Type B pancreatic cell (in vitro differentiated cells): Measurements from ENCODE around the gene OPRM1. TPM values are rescaled to one million over a fixed set of nuclear protein-coding genes. Genes with fewer than 3 reads are reported as not detected.

ENCODE experiments used
- DNase-seq: peaks from one replicate; pipeline ENCODE4 v3.0.0; 2021; ENCODE audit warnings: mixed read lengths; ENCODE audit not compliant: unreplicated experiment; ENCODE audit errors: extremely low spot score
- H3K27ac Mint-ChIP-seq: 2 replicates; pipeline ENCODE4 v1.8.0; 2021; ENCODE audit warnings: mild to moderate bottlenecking, mixed read lengths
- H3K27me3 Mint-ChIP-seq: 2 replicates; pipeline ENCODE4 v1.8.0; 2021; ENCODE audit warnings: mixed read lengths
- H3K36me3 Mint-ChIP-seq: 2 replicates; pipeline ENCODE4 v1.8.0; 2021; ENCODE audit warnings: mixed read lengths
- H3K4me1 Mint-ChIP-seq: one replicate; pipeline ENCODE4 v1.8.0; 2021; ENCODE audit warnings: mixed read lengths; ENCODE audit not compliant: unreplicated experiment
- H3K4me3 Mint-ChIP-seq: 2 replicates; pipeline ENCODE4 v1.8.0; 2021; ENCODE audit warnings: mild to moderate bottlenecking, mixed read lengths
- H3K9me3 Mint-ChIP-seq: 2 replicates; pipeline ENCODE4 v1.8.0; 2021; ENCODE audit warnings: mixed read lengths
- total RNA-seq: library from RNA; stranded (reverse); gene quantifications from 2 replicates; pipeline ENCODE4 v1.2.1, GENCODE V29; 2021; ENCODE audit warnings: low replicate concordance
- TF ChIP-seq, protein P1 (sequence below): fragments of 200-600 bp; sonication (generic); conservative IDR thresholded peaks from 2 replicates; pipeline ENCODE4 v1.5.0; 2021; ENCODE audit warnings: antibody characterized with exemption, mild to moderate bottlenecking

OPRM1 gene
- total RNA-seq, 1 donor from 2014 or later = not detected

DNA sequence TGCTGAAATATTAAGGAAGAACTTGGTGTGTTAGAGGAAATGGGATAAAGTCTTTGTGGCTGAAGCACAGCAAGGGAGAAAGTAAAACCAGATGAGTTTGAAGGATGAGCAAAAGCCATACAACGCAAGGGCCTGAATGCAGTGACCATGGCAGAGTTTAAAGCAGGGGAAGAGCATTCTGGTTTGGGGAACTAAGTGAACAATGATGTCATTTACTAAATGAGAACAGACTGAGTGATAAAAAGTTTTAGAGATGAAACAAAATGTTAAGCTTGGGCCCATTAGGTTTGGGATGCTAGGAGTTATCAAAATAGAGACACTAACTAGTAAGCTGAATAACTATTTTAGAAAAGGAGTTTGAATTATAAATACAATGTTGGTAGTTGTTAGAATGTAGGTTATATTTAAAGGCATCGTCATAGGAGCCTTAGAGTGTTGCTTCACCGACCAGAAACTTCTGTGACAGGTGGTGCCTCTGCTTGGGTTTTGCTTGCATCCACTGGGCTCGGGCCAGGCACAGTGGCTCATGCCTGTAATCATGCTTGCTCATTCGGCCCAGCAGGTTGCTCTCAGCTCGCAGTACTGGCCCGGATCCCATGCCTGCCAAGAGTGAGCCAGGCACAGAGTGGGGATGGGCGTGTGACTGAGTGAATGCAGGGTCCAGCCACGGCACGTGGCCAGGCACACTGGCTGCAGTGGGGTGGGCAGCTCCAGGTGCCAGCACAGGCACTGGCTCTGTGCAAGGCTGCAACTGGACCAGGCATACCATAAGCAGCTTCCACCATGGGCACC is 37.4 kb upstream of the OPRM1 start:
- TF ChIP-seq, protein P1, sequence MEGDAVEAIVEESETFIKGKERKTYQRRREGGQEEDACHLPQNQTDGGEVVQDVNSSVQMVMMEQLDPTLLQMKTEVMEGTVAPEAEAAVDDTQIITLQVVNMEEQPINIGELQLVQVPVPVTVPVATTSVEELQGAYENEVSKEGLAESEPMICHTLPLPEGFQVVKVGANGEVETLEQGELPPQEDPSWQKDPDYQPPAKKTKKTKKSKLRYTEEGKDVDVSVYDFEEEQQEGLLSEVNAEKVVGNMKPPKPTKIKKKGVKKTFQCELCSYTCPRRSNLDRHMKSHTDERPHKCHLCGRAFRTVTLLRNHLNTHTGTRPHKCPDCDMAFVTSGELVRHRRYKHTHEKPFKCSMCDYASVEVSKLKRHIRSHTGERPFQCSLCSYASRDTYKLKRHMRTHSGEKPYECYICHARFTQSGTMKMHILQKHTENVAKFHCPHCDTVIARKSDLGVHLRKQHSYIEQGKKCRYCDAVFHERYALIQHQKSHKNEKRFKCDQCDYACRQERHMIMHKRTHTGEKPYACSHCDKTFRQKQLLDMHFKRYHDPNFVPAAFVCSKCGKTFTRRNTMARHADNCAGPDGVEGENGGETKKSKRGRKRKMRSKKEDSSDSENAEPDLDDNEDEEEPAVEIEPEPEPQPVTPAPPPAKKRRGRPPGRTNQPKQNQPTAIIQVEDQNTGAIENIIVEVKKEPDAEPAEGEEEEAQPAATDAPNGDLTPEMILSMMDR = no peak
- DNase-seq = no peak
- no peaks in the 10 kb centered on the region for H3K36me3 Mint-ChIP-seq
- no peak overlapping the region for H3K4me3 Mint-ChIP-seq
- no peaks in the 10 kb centered on the region for H3K9me3 Mint-ChIP-seq
- H3K4me1 Mint-ChIP-seq = no peaks in the 10 kb centered on the region
- H3K27ac Mint-ChIP-seq = no peak overlapping the region
- peaks cover 4% of the 10 kb centered on the region for H3K27me3 Mint-ChIP-seq

DNA sequence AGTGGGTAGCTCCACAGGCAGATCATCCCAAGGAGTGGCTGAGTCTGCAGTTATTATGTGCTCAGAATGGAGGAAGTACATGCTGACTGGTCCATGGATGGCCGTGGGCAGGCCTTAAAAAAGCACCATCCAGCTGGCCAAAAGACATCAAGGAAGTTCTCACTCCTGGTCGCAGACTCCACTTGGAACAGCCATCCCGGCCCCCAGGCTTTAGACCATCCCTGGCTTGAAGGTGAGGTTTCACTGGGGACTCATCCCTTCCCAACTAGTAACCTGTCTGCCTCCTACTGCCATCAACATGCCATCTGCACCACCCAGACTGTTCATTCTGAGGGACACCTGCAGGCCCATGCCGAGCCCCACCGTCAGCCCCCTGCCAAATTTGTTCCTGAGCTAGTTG is 36.1 kb upstream of the OPRM1 start:
- peaks cover 4% of the 10 kb centered on the region for H3K27me3 Mint-ChIP-seq
- H3K36me3 Mint-ChIP-seq = no peaks in the 10 kb centered on the region

DNA sequence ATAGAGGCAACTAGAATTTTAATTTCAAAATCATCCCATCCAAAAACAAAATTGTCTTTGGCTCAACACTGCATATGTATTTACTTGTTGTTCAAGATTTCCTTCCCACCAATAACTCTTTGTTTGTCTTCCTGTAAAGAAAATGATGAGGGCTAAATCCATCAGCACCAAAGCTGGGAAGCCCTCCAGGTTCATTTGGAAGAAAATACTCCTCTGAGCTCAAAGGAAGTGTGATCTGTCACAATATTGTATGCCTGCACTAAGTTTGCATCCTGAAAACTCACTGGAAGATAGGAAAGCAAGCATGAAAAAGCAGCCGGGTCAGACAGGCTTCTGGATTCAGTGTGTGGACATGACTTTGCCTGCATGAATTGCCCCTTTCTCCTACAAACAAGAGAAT is 28.7 kb upstream of the OPRM1 start:
- no peaks in the 10 kb centered on the region for H3K36me3 Mint-ChIP-seq
- no peaks in the 10 kb centered on the region for H3K27me3 Mint-ChIP-seq
- TF ChIP-seq, protein P1 = no peak
- no peak overlapping the region for H3K27ac Mint-ChIP-seq
- no peak overlapping the region for H3K4me3 Mint-ChIP-seq
- no peaks in the 10 kb centered on the region for H3K9me3 Mint-ChIP-seq
- DNase-seq = no peak
- no peaks in the 10 kb centered on the region for H3K4me1 Mint-ChIP-seq

More for the DNA sequence above, 36.1 kb upstream of the OPRM1 start:
- no peak overlapping the region for H3K27ac Mint-ChIP-seq
- no peaks in the 10 kb centered on the region for H3K4me1 Mint-ChIP-seq
- TF ChIP-seq, protein P1 = no peak
- no peak for DNase-seq
- no peak overlapping the region for H3K4me3 Mint-ChIP-seq
- no peaks in the 10 kb centered on the region for H3K9me3 Mint-ChIP-seq

DNA sequence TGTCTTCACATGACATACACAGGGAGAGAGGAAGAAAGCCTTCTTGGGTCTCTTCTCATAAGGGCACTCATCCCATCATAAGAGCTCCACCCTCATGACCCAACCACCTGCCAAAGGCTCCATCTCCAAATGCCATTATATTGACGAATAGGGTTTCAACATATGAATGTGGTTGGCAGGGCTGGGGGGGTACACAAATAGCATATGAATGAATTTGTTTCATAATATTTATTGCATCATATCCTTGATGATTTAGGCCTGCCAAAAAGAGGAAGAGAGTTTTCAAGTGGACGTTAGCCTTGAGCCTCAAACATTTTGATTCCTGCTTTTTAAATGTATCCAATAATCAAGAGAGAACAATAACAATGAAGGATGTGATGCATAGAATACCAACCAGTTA is 26.2 kb upstream of the OPRM1 start:
- Mint-ChIP-seq H3K9me3 (no peaks in the 10 kb centered on the region), H3K4me3 (no peak overlapping the region), H3K36me3 (no peaks in the 10 kb centered on the region), H3K27me3 (peaks cover 4% of the 10 kb centered on the region), H3K27ac (no peak overlapping the region), H3K4me1 (no peaks in the 10 kb centered on the region)
- no peak for DNase-seq
- TF ChIP-seq, protein P1 = no peak

DNA sequence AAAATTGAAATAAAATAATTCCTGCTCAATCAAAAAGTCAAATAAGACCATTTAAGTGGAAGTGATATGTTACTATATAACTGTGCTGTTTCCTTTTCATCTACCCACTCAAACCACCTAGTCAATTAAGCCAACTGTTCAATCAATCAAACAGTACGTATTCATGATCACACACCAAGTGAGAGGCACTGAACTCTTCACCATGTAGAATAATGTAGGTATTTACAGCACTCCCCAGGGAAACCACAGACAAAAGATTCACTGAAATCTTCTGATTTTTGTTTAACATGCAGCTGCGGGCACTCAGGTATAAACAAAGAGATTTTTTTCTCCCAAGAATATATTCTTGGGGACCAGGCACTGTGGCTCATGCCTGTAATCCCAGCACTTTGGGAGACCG is 21.3 kb upstream of the OPRM1 start:
- TF ChIP-seq, protein P1 = no peak
- Mint-ChIP-seq H3K36me3 (no peaks in the 10 kb centered on the region), H3K9me3 (no peaks in the 10 kb centered on the region), H3K27ac (no peak overlapping the region), H3K27me3 (peaks cover 4% of the 10 kb centered on the region), H3K4me3 (no peak overlapping the region), H3K4me1 (no peaks in the 10 kb centered on the region)
- no peak for DNase-seq
